ENCODE data around the gene MBD3L1. TPM values are rescaled to one million over a fixed set of nuclear protein-coding genes. Genes with fewer than 3 reads are reported as not detected.

Gene MBD3L1
- total RNA-seq, 1 donor from 2014 or later: not detected

DNA sequence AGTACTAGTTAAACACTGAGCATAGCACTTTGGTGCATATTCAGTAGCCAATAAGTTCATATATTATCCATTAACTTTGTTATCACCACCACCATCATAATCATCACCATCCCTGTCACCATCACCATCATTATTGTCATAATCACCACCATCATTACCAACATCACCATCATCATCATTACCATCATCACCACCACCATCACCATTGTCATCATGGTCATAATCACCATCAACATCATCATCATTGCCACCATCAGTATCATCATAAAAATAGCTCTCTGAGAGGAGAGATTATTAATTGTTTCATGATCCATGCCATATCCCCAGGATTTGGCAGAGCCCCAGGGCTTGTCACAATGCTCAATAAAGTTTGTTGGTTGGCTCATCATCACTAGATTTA, 49.3 kb downstream of the MBD3L1 start:
- Mint-ChIP-seq H3K4me3 (no peak overlapping the region), H3K27me3 (ENCODE audit: low read depth) (no peaks in the 10 kb centered on the region), H3K36me3 (peaks cover 3% of the 10 kb centered on the region), H3K4me1 (no peaks in the 10 kb centered on the region), H3K9me3 (peaks cover 36% of the 10 kb centered on the region), H3K27ac (no peak overlapping the region)
- TF ChIP-seq, protein P1, sequence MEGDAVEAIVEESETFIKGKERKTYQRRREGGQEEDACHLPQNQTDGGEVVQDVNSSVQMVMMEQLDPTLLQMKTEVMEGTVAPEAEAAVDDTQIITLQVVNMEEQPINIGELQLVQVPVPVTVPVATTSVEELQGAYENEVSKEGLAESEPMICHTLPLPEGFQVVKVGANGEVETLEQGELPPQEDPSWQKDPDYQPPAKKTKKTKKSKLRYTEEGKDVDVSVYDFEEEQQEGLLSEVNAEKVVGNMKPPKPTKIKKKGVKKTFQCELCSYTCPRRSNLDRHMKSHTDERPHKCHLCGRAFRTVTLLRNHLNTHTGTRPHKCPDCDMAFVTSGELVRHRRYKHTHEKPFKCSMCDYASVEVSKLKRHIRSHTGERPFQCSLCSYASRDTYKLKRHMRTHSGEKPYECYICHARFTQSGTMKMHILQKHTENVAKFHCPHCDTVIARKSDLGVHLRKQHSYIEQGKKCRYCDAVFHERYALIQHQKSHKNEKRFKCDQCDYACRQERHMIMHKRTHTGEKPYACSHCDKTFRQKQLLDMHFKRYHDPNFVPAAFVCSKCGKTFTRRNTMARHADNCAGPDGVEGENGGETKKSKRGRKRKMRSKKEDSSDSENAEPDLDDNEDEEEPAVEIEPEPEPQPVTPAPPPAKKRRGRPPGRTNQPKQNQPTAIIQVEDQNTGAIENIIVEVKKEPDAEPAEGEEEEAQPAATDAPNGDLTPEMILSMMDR (IDR thresholded peaks at IDR 0.05; ENCODE audit: unreplicated experiment): no peak
- DNase-seq (ENCODE audit: low spot score in 2 of 2, unreplicated experiment in 2 of 2): no peak

- Mint-ChIP-seq H3K36me3 (peaks cover 1% of the 10 kb centered on the region), H3K4me3 (no peak overlapping the region), H3K9me3 (peaks cover 16% of the 10 kb centered on the region), H3K27ac (no peak overlapping the region), H3K4me1 (no peaks in the 10 kb centered on the region), H3K27me3 (ENCODE audit: low read depth) (no peaks in the 10 kb centered on the region)
- TF ChIP-seq, protein P1 (IDR thresholded peaks at IDR 0.05; ENCODE audit: unreplicated experiment): no peak
- DNase-seq (ENCODE audit: low spot score in 2 of 2, unreplicated experiment in 2 of 2): no peak
These were observed 52.2 kb downstream of the MBD3L1 start for GRCh38 chr19:8884416-8884815.

DNA sequence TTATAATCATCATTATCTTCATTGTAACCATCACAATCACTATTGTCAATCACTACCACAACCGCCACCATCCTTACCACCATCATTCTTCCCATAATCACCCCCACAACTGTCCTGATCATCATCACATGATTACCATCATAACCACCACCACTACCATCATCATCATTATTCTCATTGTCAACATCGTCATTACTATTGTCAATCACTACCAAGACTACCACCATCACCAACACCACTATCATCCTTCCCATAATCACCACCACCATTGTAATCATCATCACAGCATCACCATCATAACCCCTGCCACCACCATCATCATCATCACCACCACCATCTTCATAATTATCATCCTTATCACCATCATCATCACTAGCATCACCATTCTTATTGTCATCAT, 55.2 kb downstream of the MBD3L1 start:
- no peaks in the 10 kb centered on the region for H3K4me1 Mint-ChIP-seq
- no peaks in the 10 kb centered on the region for H3K27me3 Mint-ChIP-seq (ENCODE audit: low read depth)
- DNase-seq (ENCODE audit: low spot score in 2 of 2, unreplicated experiment in 2 of 2): no peak
- H3K36me3 Mint-ChIP-seq: no peaks in the 10 kb centered on the region
- H3K4me3 Mint-ChIP-seq: no peak overlapping the region
- TF ChIP-seq, protein P1 (IDR thresholded peaks at IDR 0.05; ENCODE audit: unreplicated experiment): no peak
- H3K9me3 Mint-ChIP-seq: no peaks in the 10 kb centered on the region
- no peak overlapping the region for H3K27ac Mint-ChIP-seq

DNA sequence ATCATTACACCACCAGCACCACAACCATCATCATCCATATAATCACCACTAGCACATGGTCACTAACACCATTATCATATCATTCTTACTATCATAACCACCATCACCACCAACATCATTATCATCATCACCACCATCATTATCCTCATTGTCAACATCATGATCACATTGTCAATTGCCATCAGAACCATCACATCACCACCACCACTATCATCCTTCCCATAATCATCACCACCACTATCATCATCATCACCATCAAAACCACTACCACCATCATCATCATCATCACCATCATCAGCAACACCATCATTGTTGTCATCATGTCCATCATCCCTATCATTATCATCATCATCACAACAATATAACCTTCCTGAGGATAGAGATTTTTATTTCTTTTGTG, 58.1 kb downstream of the MBD3L1 start:
- Mint-ChIP-seq H3K27ac (no peak overlapping the region), H3K4me3 (no peak overlapping the region), H3K9me3 (no peaks in the 10 kb centered on the region), H3K4me1 (no peaks in the 10 kb centered on the region), H3K36me3 (no peaks in the 10 kb centered on the region), H3K27me3 (ENCODE audit: low read depth) (no peaks in the 10 kb centered on the region)
- TF ChIP-seq, protein P1 (IDR thresholded peaks at IDR 0.05; ENCODE audit: unreplicated experiment): no peak
- no peak for DNase-seq (ENCODE audit: low spot score in 2 of 2, unreplicated experiment in 2 of 2)

Other genes starting within 250 kb of the MBD3L1 start
- 176 to 182 TPM (median 179 TPM) in 3 replicates for gene ADAMTS10, start 221.7 kb upstream of the MBD3L1 start, total RNA-seq
- gene NFILZ, start 201.7 kb upstream of the MBD3L1 start, total RNA-seq: not detected in 3 replicates
- gene ACTL9, start 133.6 kb upstream of the MBD3L1 start, total RNA-seq: not detected in 3 replicates
- gene OR2Z1, start 110.7 kb upstream of the MBD3L1 start, total RNA-seq: not detected in 3 replicates
- 81.2 to 83.7 TPM (median 81.4 TPM) in 3 replicates for gene ZNF558, start 73 bp upstream of the MBD3L1 start, total RNA-seq
- 0.60 to 1.1 TPM (median 0.66 TPM) in 3 replicates for gene MUC16, start 178.0 kb downstream of the MBD3L1 start, total RNA-seq